GM12878 (cell line): ENCODE data around the gene CCK. TPM values are rescaled to one million over a fixed set of nuclear protein-coding genes. Genes with fewer than 3 reads are reported as not detected.

Source experiments
- ATAC-seq: fragments of 200-7000 bp; cut with Tn5 transposase; 3 replicates; pipeline ENCODE4 v1.9.1; 2020; ENCODE audit warnings: mild to moderate bottlenecking, moderate library complexity
- BruUV-seq: library from RNA; stranded (reverse); fragments of 400-500 nt; replicated peaks from 2 replicates; lab custom pipeline; 2021; lab: Mats Ljungman, UMichigan
- CTCF ChIA-PET: fragments of 300-600 bp; sonication (Branson Sonifier 250); formaldehyde crosslinking; extraction: SDS; loops from one replicate; lab custom pipeline; 2021; ENCODE audit warnings: inconsistent platforms; lab: Yijun Ruan, JAX
- POLR2A ChIA-PET: fragments of 350-600 bp; formaldehyde crosslinking; extraction: SDS; loops from one replicate; lab custom pipeline; 2021; ENCODE audit warnings: inconsistent platforms; lab: Charles Lee
- RAD21 ChIA-PET: fragments of 300-600 bp; sonication (Branson Sonifier 250); formaldehyde crosslinking; loops from one replicate; lab custom pipeline; 2023; ENCODE audit warnings: antibody characterized with exemption; ENCODE audit not compliant: unreplicated experiment; lab: Charles Lee
- SMC1A ChIA-PET: fragments of 300-600 bp; sonication (Branson Sonifier 250); formaldehyde crosslinking; loops from one replicate; lab custom pipeline; 2023; ENCODE audit not compliant: unreplicated experiment, uncharacterized antibody; lab: Charles Lee
- DNase-seq: peaks from one replicate; pipeline ENCODE4 v3.0.0-alpha.2; 2011; ENCODE audit warnings: low read depth, low spot score
- FAIRE-seq: peaks from 3 replicates; lab custom pipeline; 2011; peaks lifted over from hg19 to GRCh38; lab: Jason Lieb, UNC
- H2AFZ ChIP-seq: 2 replicates; pipeline ENCODE4 v1.6.0; 2011; ENCODE audit warnings: low read depth, low read length, control low read depth; ENCODE audit not compliant: control insufficient read depth
- H3K27ac ChIP-seq: 2 replicates; pipeline ENCODE4 v1.5.1; 2011; ENCODE audit warnings: control low read depth; ENCODE audit not compliant: control insufficient read depth, insufficient read depth
- H3K27me3 ChIP-seq, 2 experiments: replicated peaks in 1 of 2; 2 replicates each; pipeline versions ENCODE4 v1.6.0 to v1.6.1; 2011; ENCODE audit warnings: low read length in 1 of 2; ENCODE audit not compliant: control insufficient read depth in 2 of 2, insufficient read depth in 2 of 2
- H3K36me3 ChIP-seq, 2 experiments: 2 replicates each; pipeline ENCODE4 v1.5.1; 2011; ENCODE audit warnings: low read length in 1 of 2; ENCODE audit not compliant: control insufficient read depth in 2 of 2, insufficient read depth in 2 of 2
- H3K4me1 ChIP-seq: 2 replicates; pipeline ENCODE4 v1.6.1; 2011; ENCODE audit warnings: mild to moderate bottlenecking, low read length, moderate library complexity, mixed read lengths; ENCODE audit not compliant: control insufficient read depth, insufficient read depth
- H3K4me2 ChIP-seq: 2 replicates; pipeline ENCODE4 v1.6.0; 2011; ENCODE audit warnings: control low read depth; ENCODE audit not compliant: control insufficient read depth, insufficient read depth
- H3K4me3 ChIP-seq: fragments of 200-600 bp; sonication (generic); 2 replicates; pipeline ENCODE4 v1.5.1; 2016
- H3K79me2 ChIP-seq: 2 replicates; pipeline ENCODE4 v1.6.0; 2011; ENCODE audit warnings: low read length; ENCODE audit not compliant: control insufficient read depth, insufficient read depth
- H3K9ac ChIP-seq: 2 replicates; pipeline ENCODE4 v1.8.0; 2011; ENCODE audit warnings: low read length, control low read depth, mixed read lengths; ENCODE audit not compliant: control insufficient read depth, insufficient read depth
- H3K9me3 ChIP-seq: replicated peaks from 3 replicates; pipeline ENCODE4 v1.5.1; 2011; ENCODE audit warnings: mild to moderate bottlenecking, low read length; ENCODE audit not compliant: control insufficient read depth, insufficient read depth
- H4K20me1 ChIP-seq: 2 replicates; pipeline ENCODE4 v1.6.0; 2011; ENCODE audit not compliant: control insufficient read depth, insufficient read depth
- CBX3 ChIP-seq: fragments of 200-600 bp; sonication (generic); IDR thresholded peaks from 2 replicates; pipeline ENCODE4 v1.6.1; 2016; ENCODE audit warnings: low read depth, borderline replicate concordance
- CHD1 ChIP-seq: IDR thresholded peaks from 2 replicates; pipeline ENCODE4 v1.6.1; 2012; ENCODE audit warnings: low read depth, low read length, improper control_type of control experiment
- CHD4 ChIP-seq: fragments of 200-600 bp; sonication (generic); IDR thresholded peaks from 2 replicates; pipeline ENCODE4 v1.6.1; 2016; ENCODE audit warnings: mild to moderate bottlenecking
- HDAC6 ChIP-seq: fragments of 200-600 bp; sonication (generic); IDR thresholded peaks from one replicate; pipeline ENCODE4 v1.8.0; 2017; ENCODE audit warnings: antibody characterized with exemption; ENCODE audit not compliant: unreplicated experiment
- KAT2A ChIP-seq: conservative IDR thresholded peaks from 2 replicates; pipeline ENCODE4 v1.6.1; 2011; ENCODE audit warnings: low read depth, low read length; ENCODE audit not compliant: control insufficient read depth
- LARP7 ChIP-seq: fragments of 450-650 bp; IDR thresholded peaks from 2 replicates; pipeline ENCODE4 v1.6.1; 2017; ENCODE audit warnings: mild to moderate bottlenecking
- MEF2A ChIP-seq: IDR thresholded peaks from 2 replicates; pipeline ENCODE4 v1.6.1; 2011; ENCODE audit warnings: low read depth, mild to moderate bottlenecking, low read length, moderate library complexity; ENCODE audit not compliant: insufficient read depth
- NR2C2 ChIP-seq: IDR thresholded peaks from 2 replicates; pipeline ENCODE4 v1.6.1; 2011; ENCODE audit warnings: borderline replicate concordance, low read depth; ENCODE audit not compliant: control insufficient read depth, insufficient read length
- SMAD1 ChIP-seq: fragments of 450-650 bp; IDR thresholded peaks from 2 replicates; pipeline ENCODE4 v1.6.1; 2018; ENCODE audit warnings: mild to moderate bottlenecking, low read depth; ENCODE audit not compliant: partially characterized antibody
- TARDBP ChIP-seq: IDR thresholded peaks from 2 replicates; pipeline ENCODE4 v1.6.1; 2016; ENCODE audit warnings: borderline replicate concordance
- ZNF24 ChIP-seq: fragments of 450-650 bp; IDR thresholded peaks from 2 replicates; pipeline ENCODE4 v1.6.1; 2017; ENCODE audit warnings: antibody characterized with exemption, mild to moderate bottlenecking
- WGBS: methylation state at CpG from one replicate; pipeline ENCODE4 v1.1.6; 2016; ENCODE audit warnings: low lambda C conversion rate; ENCODE audit not compliant: insufficient replicate concordance, insufficient coverage; ENCODE audit errors: missing lambda C conversion rate; 5-methylcytosine and 5-hydroxymethylcytosine counted together
- in situ Hi-C: fragments of 300-500 bp; cut with MboI; formaldehyde crosslinking; loops from 9 replicates; pipeline ENCODE4 v1.14.3; 2018; ENCODE audit warnings: mixed read lengths
- intact Hi-C: fragments of 100-400 bp; cut with micrococcal nuclease; formaldehyde crosslinking; loops from one replicate; pipeline ENCODE4 v1.14.2; 2022; ENCODE audit not compliant: unreplicated experiment
- polyA plus RNA-seq, 11 experiments: library from polyadenylated mRNA; depleted of rRNA in 4 of 11; unstranded in 6 of 11; stranded (reverse) in 5 of 11; fragments of >200 nt; fragmentation: Nextera tagmentation in 4 of 11; fragmentation: Illumina TruSeq in 1 of 11; extraction: Ambion mirVana in 4 of 11; extraction: Trizol in 1 of 11; gene quantifications; 1 replicate in 1 of 11; 2 replicates in 10 of 11; pipeline versions ENCODE4 v1.2.1 to v1.2.3, GENCODE V29; 2011 to 2016; ENCODE audit warnings: inconsistent platforms in 2 of 11, missing spikeins in 2 of 11, low read depth in 1 of 11
- total RNA-seq, 4 experiments: library from RNA; depleted of rRNA in 3 of 4; stranded (reverse); fragments of >200 nt in 3 of 4; fragmentation: Illumina TruSeq in 1 of 4; extraction: Trizol in 1 of 4; gene quantifications; 2 replicates each; pipeline versions ENCODE4 v1.2.1 to v1.2.3, GENCODE V29; 2013 to 2021
- TF ChIP-seq, protein P1 (sequence below): fragments of 450-650 bp; IDR thresholded peaks from 2 replicates; pipeline ENCODE4 v1.6.1; 2016; ENCODE audit warnings: mild to moderate bottlenecking
- TF ChIP-seq, protein P2 (sequence below): fragments of 450-650 bp; formaldehyde crosslinking; IDR thresholded peaks from 2 replicates; pipeline ENCODE4 v1.4.0; 2022; ENCODE audit warnings: mild to moderate bottlenecking, moderate library complexity
- TF ChIP-seq, protein P3 (sequence below): IDR thresholded peaks from 2 replicates; pipeline ENCODE4 v1.6.1; 2012; ENCODE audit warnings: low read length, inconsistent platforms
- TF ChIP-seq, protein P4 (sequence below): fragments of 450-650 bp; IDR thresholded peaks from 2 replicates; pipeline ENCODE4 v1.6.1; 2017; ENCODE audit warnings: borderline replicate concordance

CCK gene
- total and polyA plus RNA-seq, 10 of the 15 experiments (the other 5 are each of a cell fraction or from before 2014, with no cell fraction given): not detected

DNA sequence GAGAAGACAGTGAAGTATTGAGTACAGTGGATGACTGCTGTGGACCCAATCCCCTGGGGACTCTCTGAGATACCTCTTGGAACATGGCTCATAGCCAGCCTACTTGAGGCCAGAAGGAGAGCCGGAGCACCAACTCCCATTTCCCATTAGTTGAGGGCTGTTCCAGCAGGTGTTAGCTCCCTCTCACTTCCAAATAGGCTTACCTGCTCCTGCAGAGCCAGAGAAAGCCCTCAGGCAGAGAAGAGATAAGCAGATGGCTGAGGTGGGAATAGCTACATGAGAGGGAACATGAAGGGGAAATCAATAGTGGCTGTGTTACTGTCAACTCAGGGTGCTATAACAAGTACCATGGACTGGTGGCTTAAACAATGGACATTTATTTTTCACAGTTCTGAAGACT is 4.6 kb upstream of the CCK start:
- CTCF ChIA-PET: no interaction called here

More for the DNA sequence above, 4.6 kb upstream of the CCK start:
- no peak for DNase-seq
- H3K27me3 ChIP-seq: 0 out of 4 replicates have a peak, but pooled peaks cover 0 to 2% of the 10 kb centered on the region in 2 experiments
- H3K9me3 ChIP-seq: no peaks in the 10 kb centered on the region; the same call in 2 of the 3 replicates
- ChIA-PET RAD21 (no interaction called here), POLR2A (no interaction called here), SMC1A (no interaction called here)
- no peaks in the 10 kb centered on the region for H4K20me1 ChIP-seq
- BruUV-seq: no TSS peak
- ATAC-seq: no peak
- no peak for FAIRE-seq
- no peak overlapping the region for H2AFZ ChIP-seq
- H3K4me1 ChIP-seq: no peaks in the 10 kb centered on the region; the same call in 1 of the 2 replicates
- no peaks in the 10 kb centered on the region for H3K79me2 ChIP-seq
- H3K9ac ChIP-seq: no peak overlapping the region
- H3K36me3 ChIP-seq: no peaks in the 10 kb centered on the region
- no peak overlapping the region for H3K4me2 ChIP-seq
- intact Hi-C loops (no loop called here), in situ Hi-C loops (no loop called here)
- H3K4me3 ChIP-seq: no peak overlapping the region
- 70% methylated on average over 1 of the region's 1 CpG for WGBS
- H3K27ac ChIP-seq: no peak overlapping the region
- no peak for TF ChIP-seq CHD4
- TF ChIP-seq TARDBP: no peak
- no peak for TF ChIP-seq NR2C2
- no peak for TF ChIP-seq MEF2A
- TF ChIP-seq CHD1: no peak
- TF ChIP-seq KAT2A: no peak
- no peak for TF ChIP-seq SMAD1
- TF ChIP-seq, protein P1, sequence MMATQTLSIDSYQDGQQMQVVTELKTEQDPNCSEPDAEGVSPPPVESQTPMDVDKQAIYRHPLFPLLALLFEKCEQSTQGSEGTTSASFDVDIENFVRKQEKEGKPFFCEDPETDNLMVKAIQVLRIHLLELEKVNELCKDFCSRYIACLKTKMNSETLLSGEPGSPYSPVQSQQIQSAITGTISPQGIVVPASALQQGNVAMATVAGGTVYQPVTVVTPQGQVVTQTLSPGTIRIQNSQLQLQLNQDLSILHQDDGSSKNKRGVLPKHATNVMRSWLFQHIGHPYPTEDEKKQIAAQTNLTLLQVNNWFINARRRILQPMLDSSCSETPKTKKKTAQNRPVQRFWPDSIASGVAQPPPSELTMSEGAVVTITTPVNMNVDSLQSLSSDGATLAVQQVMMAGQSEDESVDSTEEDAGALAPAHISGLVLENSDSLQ: no peak
- TF ChIP-seq ZNF24: no peak
- no peak for TF ChIP-seq LARP7
- TF ChIP-seq, protein P2, sequence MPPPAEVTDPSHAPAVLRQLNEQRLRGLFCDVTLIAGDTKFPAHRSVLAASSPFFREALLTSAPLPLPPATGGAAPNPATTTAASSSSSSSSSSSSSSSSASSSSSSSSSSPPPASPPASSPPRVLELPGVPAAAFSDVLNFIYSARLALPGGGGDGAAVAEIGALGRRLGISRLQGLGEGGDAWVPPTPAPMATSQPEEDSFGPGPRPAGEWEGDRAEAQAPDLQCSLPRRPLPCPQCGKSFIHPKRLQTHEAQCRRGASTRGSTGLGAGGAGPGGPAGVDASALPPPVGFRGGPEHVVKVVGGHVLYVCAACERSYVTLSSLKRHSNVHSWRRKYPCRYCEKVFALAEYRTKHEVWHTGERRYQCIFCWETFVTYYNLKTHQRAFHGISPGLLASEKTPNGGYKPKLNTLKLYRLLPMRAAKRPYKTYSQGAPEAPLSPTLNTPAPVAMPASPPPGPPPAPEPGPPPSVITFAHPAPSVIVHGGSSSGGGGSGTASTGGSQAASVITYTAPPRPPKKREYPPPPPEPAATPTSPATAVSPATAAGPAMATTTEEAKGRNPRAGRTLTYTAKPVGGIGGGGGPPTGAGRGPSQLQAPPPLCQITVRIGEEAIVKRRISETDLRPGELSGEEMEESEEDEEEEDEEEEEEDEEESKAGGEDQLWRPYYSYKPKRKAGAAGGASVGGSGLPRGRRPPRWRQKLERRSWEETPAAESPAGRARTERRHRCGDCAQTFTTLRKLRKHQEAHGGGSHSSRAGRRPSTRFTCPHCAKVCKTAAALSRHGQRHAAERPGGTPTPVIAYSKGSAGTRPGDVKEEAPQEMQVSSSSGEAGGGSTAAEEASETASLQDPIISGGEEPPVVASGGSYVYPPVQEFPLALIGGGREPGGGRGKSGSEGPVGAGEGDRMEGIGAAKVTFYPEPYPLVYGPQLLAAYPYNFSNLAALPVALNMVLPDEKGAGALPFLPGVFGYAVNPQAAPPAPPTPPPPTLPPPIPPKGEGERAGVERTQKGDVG (CRISPR knock-in tag): no peak
- TF ChIP-seq HDAC6: no peak
- TF ChIP-seq, protein P3, sequence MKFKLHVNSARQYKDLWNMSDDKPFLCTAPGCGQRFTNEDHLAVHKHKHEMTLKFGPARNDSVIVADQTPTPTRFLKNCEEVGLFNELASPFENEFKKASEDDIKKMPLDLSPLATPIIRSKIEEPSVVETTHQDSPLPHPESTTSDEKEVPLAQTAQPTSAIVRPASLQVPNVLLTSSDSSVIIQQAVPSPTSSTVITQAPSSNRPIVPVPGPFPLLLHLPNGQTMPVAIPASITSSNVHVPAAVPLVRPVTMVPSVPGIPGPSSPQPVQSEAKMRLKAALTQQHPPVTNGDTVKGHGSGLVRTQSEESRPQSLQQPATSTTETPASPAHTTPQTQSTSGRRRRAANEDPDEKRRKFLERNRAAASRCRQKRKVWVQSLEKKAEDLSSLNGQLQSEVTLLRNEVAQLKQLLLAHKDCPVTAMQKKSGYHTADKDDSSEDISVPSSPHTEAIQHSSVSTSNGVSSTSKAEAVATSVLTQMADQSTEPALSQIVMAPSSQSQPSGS: no peak
- TF ChIP-seq, protein P4, sequence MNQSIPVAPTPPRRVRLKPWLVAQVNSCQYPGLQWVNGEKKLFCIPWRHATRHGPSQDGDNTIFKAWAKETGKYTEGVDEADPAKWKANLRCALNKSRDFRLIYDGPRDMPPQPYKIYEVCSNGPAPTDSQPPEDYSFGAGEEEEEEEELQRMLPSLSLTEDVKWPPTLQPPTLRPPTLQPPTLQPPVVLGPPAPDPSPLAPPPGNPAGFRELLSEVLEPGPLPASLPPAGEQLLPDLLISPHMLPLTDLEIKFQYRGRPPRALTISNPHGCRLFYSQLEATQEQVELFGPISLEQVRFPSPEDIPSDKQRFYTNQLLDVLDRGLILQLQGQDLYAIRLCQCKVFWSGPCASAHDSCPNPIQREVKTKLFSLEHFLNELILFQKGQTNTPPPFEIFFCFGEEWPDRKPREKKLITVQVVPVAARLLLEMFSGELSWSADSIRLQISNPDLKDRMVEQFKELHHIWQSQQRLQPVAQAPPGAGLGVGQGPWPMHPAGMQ: no peak
- no peak for TF ChIP-seq CBX3
